Activated CD4-positive, alpha-beta T cell treated with anti-CD3 and anti-CD28 coated beads, Interleukin-2, amount 50 U/mL, for 24 hours (primary cell): ENCODE measurements around the gene FCGR3A.
"Not testable (repeated sequence)": the region's sequence is repeated elsewhere in the genome, so short reads cannot be mapped to it uniquely, and the experiment has no call there.

Experiments used
- DNase-seq, 2 donors: peaks; one replicate each; pipeline ENCODE4 v3.0.0-alpha.2; 2020; ENCODE audit warnings: low read depth in 1 of 2, low spot score in 1 of 2

FCGR3A gene

DNA sequence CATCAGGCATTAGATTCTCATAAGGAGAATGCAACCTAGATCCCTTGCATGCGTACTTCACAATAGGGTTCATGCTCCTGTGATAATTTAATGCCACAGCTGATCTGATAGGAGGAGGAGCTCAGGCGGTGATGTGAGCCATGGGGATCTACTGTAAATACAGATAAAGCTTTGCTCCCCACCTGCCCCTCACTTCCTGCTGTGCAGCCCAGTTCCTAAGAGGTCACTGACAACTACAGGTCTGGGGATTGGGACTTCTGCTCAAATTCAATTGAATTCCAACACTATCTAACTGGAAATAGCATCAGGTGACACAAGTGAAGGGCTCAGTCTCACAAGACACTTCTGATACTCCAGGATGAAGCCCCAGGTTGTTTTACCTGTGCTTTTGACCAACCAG, 7.4 kb upstream of the FCGR3A start:
- not testable (repeated sequence) for DNase-seq

DNA sequence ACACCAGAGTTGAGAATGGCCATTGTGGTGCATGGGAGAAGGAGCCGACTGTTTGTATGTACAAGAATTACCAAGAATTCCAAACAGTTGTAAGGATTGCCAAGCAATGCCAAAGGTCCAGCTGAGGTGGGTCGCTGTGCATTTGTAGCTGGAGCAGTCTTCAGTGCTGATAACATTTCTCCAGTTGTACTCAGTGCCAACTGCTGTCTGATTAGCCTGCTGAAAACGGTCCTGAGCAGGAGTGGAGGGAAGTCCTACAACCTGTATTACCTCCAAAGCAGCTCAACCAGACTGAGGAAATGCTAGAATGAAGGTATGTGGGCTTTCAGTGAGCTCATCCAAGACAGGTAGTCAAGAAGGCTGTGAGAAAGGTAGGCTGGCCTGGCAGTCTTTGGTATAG, 6.5 kb upstream of the FCGR3A start:
- DNase-seq = not testable (repeated sequence)

DNA sequence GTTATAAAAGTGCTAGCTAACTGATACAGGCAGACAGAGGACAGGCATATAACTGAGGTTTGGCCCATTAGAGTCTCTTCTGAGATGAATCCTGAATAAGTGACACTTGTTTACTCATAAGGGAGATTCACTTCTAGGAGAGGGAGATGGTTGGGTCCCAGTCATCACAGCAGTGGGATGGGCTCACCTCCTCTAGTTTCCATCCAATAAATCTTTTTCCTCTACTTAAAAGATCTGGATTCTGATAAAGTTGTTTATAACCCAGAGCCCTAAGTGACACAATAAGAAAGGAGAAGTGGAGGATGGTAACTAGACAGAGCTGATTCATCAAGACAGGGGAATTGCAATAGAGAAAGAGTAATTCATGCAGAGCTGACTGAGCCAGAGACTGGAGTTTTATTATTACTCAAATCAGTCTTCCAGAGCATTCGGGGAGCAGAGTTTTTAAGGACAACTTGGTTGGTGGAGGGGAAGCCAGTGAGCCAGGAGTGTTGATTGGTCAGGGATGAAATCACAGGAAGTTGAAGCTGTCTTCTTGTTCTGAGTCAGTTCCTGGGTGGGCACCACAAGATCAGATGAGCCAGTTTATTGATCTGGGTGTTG, 5.3 kb upstream of the FCGR3A start:
- not testable (repeated sequence) for DNase-seq

DNA sequence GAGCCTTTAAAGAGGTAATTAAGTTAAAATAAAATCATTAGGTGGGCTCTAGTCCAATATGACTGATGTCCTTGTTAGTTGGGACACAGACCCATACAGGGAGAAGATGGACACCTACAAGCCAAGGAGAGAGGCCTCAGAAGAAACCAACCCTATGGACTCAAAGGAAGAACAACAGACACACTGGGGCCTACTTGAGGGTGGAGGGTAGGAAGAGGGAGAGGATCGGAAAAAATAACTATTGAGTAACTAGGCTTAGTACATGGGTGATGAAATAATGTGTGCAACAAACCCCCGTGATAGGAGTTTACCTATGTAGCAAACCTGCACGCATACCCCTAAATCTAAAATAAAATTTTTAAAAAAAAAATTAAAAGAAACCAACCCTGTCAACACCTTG, 4.7 kb upstream of the FCGR3A start:
- not testable (repeated sequence) for DNase-seq

DNA sequence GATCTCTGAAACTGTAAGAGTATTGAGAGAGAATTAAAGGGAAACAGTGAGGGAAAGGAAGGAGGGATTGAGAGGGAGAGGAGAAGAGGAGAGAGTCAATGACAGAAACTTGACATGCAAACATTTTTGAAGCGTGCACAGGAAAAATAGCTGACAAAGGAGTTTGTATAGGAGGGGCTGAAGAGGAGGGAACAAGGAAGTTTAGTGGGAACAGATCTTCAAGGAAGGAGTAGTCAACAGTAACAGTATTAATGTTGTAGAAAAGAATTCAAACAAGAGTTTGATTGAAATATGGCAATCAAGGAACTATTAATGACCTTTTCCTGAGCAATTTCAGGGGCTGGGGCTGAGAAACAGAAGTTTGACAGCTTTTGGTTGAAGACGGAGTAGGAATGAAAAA, 4.0 kb upstream of the FCGR3A start:
- DNase-seq = not testable (repeated sequence)

DNA sequence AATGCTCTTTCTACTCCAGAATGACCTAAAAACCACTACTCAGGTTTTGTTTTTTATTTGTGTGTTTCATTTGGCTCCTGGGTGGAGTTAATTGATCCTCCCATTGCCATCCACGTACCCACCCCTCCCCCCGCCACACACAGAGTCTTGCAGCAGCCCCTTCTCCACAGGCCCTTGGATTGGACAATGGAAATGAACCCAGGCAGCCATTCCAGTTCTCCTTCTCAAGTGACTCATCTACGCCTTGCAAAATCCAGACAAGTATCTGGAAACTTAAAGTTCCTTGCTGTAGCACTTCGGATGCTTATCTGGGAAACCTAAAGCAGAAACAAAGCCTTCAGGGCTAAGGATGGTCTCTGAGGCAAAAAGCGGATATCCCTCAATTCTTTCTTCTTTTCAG, 1.3 kb upstream of the FCGR3A start:
- not testable (repeated sequence) for DNase-seq

DNA sequence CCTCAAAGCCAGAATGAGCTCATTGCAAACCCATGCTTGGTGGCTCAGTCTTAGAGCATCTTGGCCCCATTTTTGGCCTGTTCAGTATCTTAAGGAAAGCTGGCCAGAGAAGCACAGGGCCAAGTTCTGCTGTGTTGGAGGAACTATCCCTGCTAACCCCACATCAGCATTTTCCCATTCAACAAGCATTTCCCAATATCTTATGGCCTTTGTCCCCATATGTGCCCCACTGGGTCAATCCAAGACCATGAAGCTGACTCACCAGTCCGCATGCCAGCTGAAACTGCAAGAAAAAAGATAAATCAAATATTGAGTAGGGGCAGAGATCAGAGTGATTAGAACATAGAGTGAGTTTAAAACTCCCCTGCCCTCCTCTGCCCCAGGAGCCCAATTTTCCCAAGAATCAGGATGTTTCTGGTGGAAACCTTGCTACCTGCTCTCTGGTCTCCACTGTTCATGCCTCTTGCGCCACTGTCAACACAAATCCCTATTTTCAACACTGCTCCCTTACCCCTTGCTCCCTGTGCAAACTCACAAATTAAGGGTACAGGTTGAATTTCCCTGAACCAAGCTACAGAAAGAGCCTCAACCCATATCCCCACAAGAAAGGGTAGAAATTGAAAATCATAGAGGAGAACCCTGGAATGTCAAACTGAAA, 740 bp downstream of the FCGR3A start:
- not testable (repeated sequence) for DNase-seq

DNA sequence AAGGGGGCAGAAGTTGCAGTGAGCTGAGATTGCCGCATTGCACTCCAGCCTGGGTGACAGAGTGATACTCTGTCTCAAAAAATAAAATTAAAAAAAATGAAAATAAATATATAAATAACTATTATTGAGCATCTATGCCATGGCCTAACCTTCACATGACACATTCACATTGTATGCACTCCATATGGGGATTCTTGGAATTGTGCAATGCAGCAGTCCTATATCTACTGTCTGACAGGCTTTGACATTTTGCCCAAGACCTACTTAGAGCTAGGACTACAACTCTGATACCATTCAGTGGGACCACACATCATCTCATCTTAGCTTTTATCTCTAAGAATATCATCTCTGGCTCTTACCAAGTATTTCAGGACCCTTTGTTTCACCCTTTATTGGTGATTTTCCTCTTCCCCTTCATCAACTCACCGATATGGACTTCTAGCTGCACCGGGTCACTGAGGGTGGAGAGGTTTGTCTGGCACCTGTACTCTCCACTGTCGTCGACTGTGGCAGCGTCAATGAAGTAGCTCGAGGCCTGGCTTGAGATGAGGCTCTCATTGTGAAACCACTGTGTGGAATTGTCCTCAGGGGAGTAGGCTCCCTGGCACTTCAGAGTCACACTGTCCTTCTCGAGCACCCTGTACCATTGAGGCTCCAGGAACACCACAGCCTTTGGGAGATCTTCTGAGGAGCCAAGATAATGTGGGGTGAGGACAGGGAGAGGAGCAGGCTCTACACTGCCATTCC, 1.4 kb downstream of the FCGR3A start:
- DNase-seq = not testable (repeated sequence)

DNA sequence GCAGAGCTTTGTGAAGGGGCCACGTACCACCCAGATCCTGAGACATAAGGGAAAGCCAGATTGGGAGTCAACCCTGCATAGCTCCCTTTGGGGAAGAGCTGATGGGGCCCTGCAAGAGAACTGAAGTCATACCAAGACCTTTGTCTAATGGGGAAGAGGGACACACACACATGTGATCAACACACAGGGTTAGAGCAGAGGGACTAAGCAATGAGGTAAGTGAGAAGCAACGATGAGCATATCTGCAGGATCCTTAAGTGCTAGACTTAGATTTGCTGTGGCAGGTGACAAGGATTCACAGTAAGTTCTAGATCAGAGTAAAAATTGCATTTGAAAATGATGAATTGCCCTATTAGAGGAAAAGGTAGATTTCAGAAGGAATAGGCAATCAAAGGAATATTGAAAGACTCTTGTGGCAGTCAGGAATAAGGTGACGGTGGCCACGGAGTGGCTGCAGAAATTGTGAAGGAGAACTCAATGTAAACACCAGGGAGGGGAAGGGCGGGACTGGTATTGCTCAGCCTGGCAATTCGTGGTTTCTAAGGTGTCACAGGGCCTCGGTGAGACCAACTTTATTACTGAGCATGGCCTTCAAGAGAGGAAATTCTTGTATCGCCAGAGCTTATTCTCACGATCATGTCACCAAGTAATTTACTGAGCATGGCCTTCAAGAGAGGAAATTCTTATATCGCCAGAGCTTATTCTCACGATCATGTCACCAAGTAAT, 4.5 kb downstream of the FCGR3A start:
- DNase-seq = not testable (repeated sequence)

DNA sequence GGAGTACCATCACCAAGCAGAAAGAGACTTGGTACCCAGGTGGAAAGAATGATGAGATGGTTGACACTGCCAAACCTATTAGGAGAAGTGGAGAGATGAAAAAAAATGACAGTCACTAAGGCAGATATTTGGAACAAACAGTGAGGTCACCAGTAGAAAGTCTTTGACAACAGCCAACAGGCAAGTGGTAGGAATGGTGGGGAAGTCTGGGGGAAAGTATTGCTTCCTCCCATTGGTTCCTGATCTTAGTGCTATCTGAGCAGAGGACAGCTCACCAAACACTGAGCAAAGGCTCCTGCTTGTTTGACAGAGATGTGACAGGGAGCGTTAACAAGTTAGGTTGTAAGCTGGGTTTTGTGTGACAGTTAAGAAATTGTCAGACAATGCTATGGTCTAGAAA, 6.5 kb downstream of the FCGR3A start:
- not testable (repeated sequence) for DNase-seq

DNA sequence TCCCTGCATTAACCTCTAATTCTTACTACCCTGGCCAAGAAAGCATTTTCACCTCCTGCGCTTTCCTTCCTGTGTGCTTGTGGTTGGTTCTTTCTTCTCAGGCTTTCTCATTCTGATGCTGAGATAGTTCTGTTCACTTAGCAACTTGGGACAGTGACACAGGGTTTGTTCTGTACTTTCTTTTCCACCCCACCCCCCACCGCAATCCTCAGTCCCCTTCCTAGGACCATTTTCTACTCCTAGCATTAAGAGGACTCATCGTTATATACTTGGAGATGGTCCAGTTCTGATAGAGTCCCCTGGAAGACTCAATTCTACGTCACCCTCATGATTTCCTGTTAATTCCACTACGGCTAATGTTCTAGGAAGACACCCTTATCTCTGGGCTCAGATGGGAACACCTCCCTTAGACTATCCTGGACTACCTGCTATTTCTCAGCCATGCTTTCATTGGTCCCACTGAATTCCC, 7.5 kb downstream of the FCGR3A start:
- peak in 1 of 2 donors; percentile 62 for DNase-seq

DNA sequence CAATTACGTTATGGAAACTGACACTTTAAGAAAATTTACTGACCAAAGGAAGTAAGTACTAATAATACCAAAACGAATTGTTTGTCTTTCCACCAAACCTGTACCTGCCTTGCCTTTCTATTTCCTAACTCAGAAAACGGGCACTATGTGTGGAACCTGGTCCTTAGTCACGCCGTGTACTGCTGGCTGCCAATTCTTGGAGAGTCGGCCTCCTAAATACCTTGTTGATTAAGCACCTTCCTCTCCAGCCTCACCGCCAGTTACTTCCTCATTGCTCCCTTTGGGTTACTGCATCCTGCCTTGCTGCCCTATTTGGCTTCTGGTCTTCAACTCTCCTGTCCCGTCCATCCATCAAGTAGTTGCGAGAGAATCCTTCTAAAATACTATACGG, 9.1 kb downstream of the FCGR3A start:
- not testable (repeated sequence) for DNase-seq

DNA sequence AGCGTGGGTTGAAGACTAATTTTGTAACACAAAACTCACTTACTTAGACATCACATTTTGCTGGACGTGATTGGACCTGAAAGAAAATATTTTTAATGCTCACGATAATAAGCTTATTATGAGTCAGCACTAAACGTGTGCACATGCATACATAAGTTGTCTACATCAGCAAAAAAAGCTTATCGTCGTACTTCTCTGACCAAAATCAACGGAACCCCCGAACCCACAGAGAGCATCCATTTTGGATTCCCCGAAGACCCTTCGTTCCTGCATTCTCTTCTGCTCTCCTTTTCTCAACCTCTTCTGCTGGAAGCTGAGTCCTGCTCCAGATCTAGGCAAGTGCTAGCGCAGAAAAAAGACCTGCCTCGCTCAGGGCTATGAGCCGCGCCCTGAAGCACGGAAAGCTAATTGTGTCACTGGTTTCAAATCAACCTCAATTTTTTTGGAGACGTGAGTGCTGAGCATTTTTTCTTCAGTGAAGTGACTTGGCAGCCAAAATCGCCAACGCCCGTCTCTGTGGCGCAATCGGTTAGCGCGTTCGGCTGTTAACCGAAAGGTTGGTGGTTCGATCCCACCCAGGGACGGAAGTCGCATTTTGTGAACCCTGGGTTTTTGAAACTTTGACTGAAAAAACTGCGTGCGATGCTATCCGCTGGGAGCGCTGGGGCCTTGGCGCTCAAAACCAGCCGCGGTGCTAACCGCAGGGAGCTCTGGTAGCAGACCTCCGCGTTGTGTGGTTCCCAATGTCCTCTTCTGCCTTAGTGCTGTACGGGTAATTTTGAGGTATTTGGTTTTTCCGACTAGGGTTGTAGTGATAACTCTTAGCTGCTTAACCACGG, 9.7 kb downstream of the FCGR3A start:
- peak; percentile 98 to 100 for DNase-seq

DNA sequence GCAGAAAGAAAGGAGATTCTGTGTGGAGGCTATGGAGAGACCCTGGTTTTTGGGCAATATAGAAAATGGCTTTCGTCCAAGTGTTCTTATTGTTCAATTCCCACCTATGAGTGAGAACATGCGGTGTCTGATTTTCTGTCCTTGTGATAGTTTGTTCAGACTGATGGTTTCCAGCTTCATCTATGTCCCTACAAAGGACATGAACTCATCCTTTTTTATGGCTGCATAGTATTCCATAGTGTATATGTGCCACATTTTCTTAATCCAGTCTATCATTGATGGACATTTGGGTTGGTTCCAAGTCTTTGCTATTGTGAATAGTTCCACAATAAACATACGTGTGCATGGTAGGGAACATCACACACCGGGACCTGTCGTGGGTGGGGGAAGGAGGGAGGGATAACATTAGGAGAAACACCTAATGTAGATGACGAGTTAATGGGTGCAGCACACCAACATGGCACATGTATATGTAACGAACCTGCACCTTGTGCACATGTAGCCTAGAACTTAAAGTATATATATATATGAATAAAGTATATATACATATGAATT, 10.6 kb downstream of the FCGR3A start:
- not testable (repeated sequence) for DNase-seq

DNA sequence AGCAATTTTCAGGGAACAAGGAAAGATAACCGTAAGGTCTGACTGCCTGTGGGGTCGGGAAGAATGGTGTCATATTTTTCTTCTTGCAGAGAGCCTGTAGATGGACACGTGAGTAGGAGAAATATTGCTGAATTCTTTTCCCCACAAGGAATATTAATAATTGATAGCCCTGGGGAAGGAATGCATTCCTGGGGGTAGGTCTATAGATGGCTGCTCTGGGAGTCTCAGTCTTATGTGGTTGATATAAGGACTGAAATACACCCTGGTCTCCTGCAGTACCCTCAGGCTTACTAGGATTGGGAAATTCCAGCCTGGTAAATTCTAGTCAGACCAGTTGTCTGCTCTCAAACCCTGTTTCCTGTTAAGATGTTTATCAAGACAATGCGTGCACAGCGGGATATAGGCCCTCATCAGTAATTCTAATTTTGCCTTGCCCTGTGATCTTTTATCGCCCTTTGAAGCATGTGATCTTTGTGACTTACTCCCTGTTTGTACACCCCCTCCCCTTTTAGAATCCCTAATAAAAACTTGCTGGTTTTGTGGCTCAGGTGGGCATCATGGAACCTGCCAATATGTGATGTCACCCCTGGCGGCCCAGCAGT, 12.4 kb downstream of the FCGR3A start:
- not testable (repeated sequence) for DNase-seq

DNA sequence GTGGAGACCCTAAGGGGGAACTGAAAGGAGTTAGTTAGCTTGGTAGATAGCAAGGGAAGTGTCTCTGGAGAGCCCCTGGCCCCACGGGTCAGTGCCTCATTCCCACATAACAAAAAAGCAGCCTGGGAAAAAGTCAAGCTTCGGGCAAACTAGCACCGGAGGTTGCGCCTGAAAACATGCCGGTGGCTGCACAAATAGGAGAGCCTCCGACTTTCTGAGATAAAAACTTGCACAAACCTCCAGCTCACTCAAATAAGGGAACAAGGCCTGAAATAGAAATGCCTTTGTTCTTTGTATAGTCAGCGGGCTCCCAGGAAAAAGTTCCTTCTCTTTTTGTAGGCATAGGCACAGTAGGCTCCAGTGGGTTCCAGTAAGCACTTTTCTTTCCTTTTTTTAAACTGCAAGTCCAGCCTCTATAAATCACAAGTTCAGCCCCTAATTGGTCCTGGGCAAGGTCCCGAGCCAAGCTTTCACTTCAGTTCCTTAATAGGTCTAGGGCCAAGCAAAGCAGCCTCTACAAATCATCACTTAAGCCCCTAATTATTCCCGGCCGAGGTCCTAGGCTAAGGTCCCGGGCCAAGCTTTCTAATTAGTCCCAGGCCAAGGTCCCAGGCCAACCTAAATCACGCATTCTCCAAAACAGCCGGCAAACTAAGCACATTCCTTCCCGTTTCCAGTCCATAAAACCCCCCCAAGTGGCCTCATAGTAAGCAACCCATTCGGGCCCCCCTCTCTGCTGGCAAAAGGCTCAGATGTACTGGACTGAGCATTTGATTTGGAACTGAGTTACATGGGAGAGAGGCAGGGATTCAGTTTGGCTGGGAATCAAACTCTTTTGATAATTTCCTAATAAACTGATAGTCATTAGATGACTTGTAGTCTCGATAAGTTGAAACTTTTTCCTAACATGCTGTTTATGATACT, 16.7 kb downstream of the FCGR3A start:
- not testable (repeated sequence) for DNase-seq

DNA sequence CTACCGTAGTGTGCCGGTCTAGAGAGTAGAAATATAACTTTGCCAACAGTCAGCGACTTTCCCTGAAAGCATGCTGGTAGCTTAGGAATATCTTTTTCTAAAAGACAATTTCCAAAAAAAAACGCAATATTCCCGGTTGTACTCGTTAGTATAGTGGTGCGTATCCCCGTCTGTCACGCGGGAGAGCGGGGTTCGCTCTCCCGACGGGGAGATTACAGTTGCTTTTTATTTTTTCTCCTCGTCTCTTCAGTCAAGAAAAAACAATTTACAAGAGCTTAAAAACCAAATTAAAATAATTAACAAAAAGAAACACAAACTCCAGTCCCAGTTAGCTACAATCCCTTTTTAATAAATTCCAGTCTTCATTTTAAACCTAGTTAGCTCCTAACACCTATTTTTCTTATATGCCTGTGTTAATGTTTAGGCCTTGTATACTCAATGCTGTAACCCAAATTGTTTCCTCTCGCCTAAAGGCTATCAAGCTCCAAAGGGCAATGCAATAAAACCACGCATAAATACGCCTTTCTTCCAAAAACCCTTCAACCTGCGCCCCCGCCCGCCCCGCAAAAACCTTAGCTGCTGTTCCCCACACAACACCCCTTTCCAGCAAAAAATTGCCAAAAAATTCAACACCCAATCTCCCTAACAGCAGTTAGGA, 17.5 kb downstream of the FCGR3A start:
- no peak for DNase-seq
